GM18502 (cell line): ENCODE results near the gene PRELP.

Source experiments
- ATAC-seq: cut with Tn5 transposase; IDR thresholded peaks from one replicate; pipeline ENCODE4 v1.9.1; 2021; ENCODE audit warnings: mild to moderate bottlenecking; ENCODE audit not compliant: unreplicated experiment, poor library complexity

PRELP gene

GRCh38 chr1:203473781-203474305 lies 1.8 kb upstream of the PRELP start:
- no peak for ATAC-seq

GRCh38 chr1:203476216-203476814 lies 709 bp downstream of the PRELP start:
- no peak for ATAC-seq

GRCh38 chr1:203477748-203478147 lies 2.1 kb downstream of the PRELP start:
- ATAC-seq, result no peak

- ATAC-seq, result no peak
Measured at GRCh38 chr1:203478231-203478630, 2.6 kb downstream of the PRELP start.

GRCh38 chr1:203478986-203479385 lies 3.4 kb downstream of the PRELP start:
- no peak for ATAC-seq

GRCh38 chr1:203479646-203480045 lies 4.0 kb downstream of the PRELP start:
- no peak for ATAC-seq

- ATAC-seq, result no peak
Measured at GRCh38 chr1:203480084-203480483, 4.5 kb downstream of the PRELP start.

GRCh38 chr1:203480525-203481084 lies 5.0 kb downstream of the PRELP start:
- no peak for ATAC-seq

- no peak for ATAC-seq
Measured at GRCh38 chr1:203481196-203481595, 5.6 kb downstream of the PRELP start.

- ATAC-seq, result no peak
Measured at GRCh38 chr1:203486618-203487370, 11.2 kb downstream of the PRELP start.

- ATAC-seq, result no peak
Measured at GRCh38 chr1:203488539-203488938, 12.9 kb downstream of the PRELP start.

- ATAC-seq, result no peak
Measured at GRCh38 chr1:203490607-203491006, 15.0 kb downstream of the PRELP start.

GRCh38 chr1:203491664-203492063 lies 16.1 kb downstream of the PRELP start:
- no peak for ATAC-seq

GRCh38 chr1:203492082-203492747 lies 16.6 kb downstream of the PRELP start:
- ATAC-seq, result no peak

- no peak for ATAC-seq
Measured at GRCh38 chr1:203492748-203493130, 17.1 kb downstream of the PRELP start.

GRCh38 chr1:203493901-203494300 lies 18.3 kb downstream of the PRELP start, which contains the start of gene OPTC:
OPTC (plus strand) TSS chr1:203494153; CDS start chr1:203496006, 1,853 bp downstream.
- no peak for ATAC-seq

- ATAC-seq, result no peak
Measured at GRCh38 chr1:203495845-203496244, 20.2 kb downstream of the PRELP start.

GRCh38 chr1:203497269-203497777 lies 21.7 kb downstream of the PRELP start:
- ATAC-seq, result no peak

- ATAC-seq, result no peak
Measured at GRCh38 chr1:203499643-203500278, 24.2 kb downstream of the PRELP start.

GRCh38 chr1:203500279-203500678 lies 24.7 kb downstream of the PRELP start:
- ATAC-seq, result no peak
